DMS153 (cell line): ENCODE results near the gene PTCH1.

ENCODE experiments used
- DNase-seq: peaks from one replicate; lab custom pipeline; 2025; lab: John Stamatoyannopoulos, UW

The PTCH1 gene

DNA sequence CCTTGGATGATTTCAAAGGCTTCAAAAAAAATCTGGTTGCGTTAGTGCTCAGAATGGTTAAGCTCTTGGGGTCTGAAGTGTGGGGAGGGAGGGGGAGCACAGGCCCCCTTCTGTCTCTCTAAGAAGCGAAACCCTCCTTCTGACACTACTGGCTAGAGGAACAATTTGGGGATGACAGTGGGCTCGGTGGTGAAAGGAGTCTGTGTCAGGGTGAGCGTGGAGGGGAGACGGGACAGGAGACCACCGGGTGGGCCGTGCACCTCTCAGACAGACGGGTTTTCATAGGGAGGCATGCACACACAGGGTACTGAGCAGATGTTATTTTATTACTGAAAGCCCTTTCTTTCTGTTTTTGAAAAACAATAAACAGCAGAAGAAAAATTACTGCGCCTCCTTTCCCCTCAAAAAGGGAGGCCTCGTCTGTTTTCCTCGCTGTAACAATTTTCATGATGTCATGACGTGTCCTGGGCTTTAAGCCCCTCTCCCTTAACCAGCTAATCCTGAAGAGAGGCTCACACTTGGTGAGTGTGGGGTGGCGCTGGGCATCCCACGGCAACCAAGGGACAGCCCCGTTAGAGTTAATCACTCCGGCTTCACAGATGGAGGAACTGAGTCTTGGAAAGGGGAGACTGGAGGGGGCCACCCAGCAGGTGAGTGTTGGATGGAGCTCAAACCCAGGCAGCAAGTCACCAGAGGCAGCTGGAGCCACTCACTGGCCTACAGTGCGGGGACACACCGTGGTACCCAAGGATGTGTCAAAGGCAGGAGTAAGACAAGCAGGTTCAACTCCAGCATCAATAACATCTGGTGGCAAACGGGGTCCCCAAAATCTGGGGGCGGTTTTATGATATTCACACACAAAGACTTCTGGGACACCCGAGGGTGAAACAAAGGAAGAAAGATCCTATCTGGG, 53.4 kb downstream of the PTCH1 start:
- no peak for DNase-seq

DNA sequence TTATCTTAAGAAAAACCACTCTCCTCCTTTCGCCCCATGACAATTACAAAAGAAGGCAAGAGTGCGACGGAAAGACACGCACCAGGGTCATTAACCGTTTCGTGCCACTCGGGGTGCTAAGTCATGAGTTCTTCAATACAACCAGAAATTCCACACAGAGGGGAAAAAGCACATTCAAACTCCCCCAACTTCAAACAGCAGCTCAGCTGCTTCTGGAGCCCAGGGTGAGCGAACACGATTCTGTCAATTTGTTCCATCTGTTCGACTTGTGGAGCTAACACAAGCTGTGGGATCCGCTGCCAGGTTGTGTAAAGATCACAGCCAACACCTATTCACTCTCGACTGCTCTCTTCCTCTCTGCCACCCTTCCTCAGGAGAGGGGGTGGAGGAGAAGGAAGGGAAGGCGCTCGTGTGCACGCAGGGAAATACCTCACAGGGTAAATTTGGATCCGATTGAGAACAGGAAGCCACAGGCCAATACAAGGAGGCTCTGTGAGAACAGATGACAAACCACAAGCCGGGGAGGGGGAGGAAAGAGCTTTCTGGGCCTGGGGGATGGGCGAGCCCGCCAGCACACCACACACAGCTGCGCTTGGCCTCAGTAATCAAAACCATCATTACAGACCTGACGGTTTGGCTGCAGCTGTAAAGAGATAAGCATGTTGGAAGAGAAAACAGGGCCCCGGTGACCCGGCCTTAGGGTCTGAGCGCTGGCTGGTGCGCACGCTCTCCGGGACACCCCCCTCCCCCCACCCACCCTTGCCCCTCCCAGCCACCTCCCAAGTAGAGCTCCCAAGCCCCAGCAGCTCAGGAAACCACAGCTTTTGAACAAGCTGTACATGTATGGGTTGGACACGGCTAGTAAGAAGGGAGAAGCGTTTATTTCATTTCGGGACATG, 54.3 kb downstream of the PTCH1 start:
- peak; percentile 85 for DNase-seq

GRCh38 chr9:95461448-95462248, 55.1 kb downstream of the PTCH1 start:
- no peak for DNase-seq

DNA sequence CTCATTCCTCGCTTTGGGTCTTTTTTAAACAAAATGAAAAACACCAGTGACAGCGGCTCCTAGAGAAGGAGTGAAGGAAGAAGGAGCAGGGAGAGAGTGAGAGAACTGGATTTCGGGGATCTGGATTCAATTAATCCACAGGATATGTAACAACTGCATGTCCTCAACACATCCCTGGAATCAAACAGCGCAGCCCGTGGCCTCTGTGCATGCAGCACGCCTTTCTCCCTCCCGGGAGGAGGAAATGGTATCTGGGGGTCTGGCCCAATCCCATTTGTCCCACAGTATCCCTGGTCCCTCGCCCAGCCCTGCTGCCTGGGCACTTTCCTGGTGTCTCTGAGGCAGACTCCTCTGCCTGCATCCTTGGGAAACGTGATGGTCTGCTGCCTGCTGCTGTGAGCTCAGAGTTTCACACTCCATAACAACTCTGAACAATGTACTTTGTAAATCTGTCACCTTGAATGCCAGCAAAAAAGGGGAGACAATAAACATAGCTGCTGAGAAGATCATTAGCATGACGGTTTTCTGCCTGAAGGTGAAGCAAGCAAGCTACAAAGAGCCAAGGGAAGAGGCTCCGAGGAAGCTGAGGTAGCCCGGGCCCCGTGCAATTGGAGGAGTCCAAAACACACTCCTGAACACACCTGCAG, 56.1 kb downstream of the PTCH1 start:
- DNase-seq, result no peak

DNA sequence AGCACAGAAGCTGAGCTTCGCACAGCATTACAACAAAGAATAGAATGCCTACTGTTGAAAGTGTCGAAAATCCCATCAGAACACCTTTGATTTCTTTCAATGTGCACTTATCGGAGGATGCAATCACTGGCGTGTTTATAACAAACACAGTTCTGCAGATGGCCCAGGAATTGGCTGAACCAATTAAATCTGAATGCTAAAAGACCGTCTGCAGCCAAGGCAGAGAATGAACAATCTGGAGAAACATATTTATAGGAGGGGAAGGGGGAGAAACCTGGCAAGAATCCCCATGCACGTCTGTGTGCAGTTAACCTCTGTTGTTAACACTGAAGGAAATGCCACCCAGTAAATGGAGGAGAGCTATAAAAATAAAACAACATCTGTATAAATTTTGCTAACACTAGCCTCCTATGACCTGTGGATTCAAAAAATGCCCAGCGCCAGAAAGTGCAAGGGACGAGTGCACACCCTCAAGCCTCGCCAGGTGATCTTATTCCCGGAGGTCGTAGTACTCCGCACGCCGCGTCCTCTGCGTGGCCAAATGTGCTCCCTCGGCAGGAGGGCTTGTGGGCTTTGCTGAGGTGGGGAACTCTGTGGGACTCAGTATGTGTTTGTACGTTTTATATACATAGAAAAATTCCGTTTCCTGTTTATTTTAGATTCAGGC, 56.8 kb downstream of the PTCH1 start:
- DNase-seq, result no peak

GRCh38 chr9:95459178-95459577, 57.6 kb downstream of the PTCH1 start:
- no peak for DNase-seq

- no peak for DNase-seq
Measured at GRCh38 chr9:95458666-95459065, 58.1 kb downstream of the PTCH1 start.

DNA sequence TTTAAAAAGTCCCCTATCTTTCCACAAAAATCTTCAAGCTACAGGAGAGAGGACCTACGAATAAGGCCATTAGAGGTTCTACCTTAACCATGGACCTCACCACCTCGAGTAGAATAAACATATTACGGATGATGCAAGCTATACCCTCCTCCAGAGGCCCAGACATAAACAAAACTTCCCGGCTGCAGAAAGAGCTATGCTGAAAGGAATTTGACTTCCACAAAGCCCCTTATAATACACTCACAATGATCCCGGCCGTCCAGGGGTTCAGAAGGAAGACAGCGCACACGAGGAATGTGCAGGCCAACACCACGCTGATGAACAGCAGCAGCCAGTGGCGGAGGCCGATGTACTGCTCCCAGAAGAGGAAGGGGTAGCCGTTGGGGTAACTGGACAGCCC, 59.0 kb downstream of the PTCH1 start:
- no peak for DNase-seq

DNA sequence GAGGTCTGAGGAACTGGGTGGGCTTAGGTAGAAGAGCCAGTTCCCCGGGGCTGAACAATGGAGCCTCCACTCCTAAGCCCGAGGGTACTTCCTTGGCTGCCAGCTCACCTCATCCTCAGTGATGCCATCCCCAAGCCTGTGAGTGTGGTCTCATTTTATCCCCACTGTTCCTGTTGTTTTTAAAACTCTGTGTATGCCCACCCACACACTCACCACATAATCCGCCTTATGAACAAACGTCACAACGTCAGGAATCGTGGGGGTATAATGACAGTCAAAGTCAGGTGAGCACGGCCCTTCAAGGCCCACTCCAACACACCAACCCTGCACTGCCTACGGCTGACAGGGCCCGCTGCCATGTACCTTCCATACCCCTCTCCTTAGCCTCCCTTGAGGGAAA, 61.1 kb downstream of the PTCH1 start:
- DNase-seq, result no peak

DNA sequence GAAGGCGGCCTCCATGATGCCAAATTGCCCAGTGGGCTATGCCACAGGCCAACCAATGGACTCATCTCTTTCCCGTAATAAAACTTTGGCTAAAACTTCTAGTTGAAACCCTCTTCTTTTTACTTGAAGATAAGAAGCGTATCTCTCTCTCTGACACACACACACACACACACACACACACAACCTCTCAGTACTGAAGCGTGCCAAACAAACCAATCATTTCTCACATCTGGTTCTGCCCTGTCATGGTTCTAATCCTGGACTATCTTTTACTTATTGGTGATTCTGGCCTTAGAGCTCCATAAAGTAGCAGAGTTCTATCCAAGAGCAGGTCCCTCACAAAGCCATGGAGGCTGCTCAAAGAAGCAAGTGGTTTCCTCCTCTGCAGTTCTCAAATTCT, 64.6 kb downstream of the PTCH1 start:
- DNase-seq, result no peak

- no peak for DNase-seq
Measured at GRCh38 chr9:95451065-95451426, 65.7 kb downstream of the PTCH1 start.

- DNase-seq, result no peak
Measured at GRCh38 chr9:95450171-95451064, 66.4 kb downstream of the PTCH1 start.

DNA sequence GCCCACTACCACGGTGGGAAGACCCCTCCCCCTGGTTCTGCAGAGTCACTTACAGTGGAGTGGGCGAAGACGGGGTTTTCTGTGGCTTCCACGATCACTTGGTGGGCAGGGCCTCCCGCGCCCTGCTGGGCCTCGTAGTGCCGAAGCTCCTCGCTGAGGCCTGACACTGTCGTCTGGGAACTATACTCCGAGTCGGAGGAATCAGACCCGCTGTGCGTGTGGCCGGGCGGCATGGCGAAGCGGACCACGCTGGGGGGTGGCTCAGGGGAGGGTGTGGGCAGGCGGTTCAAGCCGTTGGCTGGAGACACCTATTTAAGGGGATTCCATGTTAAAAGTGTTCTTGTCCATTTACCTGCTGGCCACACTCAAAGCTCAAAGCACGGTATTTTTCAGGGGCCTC, 67.8 kb downstream of the PTCH1 start:
- DNase-seq, result no peak

GRCh38 chr9:95447660-95448420, 68.9 kb downstream of the PTCH1 start:
- DNase-seq, result no peak

DNA sequence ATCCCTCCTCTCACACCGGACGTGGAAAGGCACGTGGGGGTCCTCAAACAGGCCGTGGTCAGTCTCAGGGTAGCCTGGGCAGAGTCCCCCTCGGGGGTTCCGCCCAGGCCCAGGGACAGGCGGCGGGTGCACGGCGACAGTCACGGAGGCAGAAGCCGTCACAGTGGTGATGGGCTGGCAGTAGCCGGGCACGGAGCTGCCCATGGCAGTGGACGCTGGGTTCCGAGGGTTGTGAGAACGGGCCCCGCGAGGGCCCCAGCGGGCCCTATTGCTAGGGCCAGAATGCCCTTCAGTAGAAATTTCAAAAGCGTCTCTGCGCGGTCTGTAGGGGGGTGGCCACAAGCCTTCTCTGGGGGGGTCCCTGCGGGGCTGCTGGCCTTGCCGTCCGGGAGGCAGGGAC, 69.8 kb downstream of the PTCH1 start:
- no peak for DNase-seq

GRCh38 chr9:95446259-95446658, 70.5 kb downstream of the PTCH1 start:
- no peak for DNase-seq

- no peak for DNase-seq
Measured at GRCh38 chr9:95444160-95444559, 72.6 kb downstream of the PTCH1 start.

GRCh38 chr9:95443301-95443700, 73.5 kb downstream of the PTCH1 start:
- no peak for DNase-seq

DNA sequence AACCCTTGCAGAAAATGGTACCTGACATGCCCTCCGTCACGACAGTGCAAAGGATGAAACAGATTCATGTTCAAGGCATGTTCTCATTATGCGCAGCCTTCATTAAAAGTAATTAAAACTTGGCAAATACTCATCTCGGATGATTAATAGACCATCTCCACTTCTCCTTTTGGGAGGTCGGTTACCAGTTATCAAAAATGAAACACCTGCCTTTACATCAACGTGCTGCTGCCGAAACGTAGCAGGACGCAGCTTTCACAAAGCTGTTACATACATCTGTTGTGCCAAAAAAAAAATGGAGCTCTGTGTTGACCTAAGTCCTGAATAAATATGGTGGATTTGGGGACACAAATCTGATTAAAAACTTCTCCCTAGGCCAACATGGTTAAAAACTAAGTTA, 75.7 kb downstream of the PTCH1 start:
- DNase-seq, result no peak
